Activated naive CD4-positive, alpha-beta T cell treated with anti-CD3 and anti-CD28 coated beads, Interleukin-2, amount 50 U/mL, for 16 hours (primary cell): ENCODE measurements around the gene KIF5A.

Experiments used
- DNase-seq: peaks from one replicate; pipeline ENCODE4 v3.0.0-alpha.2; 2020

KIF5A gene

DNA sequence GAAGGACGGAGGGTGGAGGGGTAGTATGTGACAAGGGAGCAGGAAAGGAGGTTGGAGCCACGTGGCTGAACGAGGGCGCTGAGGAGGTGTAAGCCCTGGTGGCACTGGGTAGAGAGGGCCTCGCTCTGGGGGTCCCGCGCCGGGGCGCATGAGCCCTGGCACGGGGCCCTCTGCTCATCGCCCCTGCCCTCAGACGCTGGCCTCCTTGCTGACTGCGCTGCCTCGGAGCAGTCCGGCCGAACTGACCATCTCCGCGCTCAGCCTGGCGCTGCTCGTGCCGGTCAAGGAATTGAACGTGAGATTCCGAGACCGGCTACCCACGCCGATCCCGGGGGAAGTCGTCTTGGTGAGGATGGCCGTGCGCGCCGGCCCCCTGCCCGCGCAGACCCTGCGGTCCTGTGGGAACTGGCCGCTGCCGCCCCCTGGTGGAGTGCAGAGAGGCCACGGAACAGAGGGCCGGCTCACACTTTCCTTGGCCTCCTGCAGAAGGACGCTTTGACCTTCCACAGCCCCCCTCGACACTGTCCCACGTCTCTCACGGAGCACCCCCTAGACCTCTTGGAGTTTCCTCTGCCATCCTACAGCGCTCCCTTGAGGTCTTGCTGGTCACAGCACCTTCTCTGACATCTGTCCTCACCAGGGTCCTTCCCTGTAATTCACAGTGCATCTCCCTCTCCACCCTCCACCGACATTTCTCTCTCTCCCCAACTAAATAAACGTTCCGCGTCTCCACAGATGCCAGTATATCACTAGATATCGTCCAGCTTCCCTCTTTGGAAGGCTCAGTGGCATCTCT lies 71.9 kb downstream of the KIF5A start:
- peak; percentile 68 for DNase-seq

DNA sequence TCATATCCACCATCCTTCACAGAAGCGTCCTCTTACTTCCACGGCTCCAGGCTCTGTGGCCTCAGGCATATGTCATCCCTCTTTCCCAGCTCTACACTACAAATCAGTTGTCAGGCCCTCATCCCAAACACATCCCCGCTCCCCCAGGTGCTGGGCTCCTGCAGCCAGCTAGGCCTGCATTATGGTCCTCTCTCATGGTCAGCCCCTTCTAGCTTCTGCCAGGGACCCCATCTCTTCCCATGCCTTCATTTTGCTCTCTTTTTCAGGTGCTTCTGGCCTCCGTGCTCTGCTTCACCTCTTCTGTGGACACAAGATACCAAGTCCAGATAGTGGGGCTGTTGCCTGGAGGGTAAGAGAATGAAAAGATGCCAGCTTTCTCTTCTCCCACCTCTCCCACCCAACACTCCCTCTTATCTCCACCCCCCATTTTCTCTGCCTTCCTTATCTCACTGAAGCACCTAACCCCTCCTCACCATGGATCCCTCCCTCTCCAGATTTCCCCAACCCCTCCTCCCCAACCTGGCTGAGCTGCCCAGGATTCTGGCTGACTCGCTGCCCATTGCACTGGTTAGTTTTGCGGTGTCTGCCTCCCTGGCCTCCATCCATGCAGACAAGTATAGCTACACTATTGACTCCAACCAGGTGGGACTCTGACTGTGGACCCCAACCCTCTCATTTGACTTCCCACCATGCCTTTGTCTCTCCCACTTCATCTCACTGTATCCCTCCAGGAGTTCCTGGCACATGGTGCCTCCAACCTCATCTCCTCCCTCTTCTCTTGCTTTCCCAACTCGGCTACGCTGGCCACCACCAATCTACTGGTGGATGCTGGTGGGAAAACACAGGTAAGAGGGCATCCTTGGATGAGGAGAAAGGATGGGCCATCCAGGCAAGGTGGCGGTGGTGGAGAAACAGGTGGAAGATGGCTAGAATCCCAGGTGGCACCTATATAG lies 72.7 kb downstream of the KIF5A start:
- no peak for DNase-seq

DNA sequence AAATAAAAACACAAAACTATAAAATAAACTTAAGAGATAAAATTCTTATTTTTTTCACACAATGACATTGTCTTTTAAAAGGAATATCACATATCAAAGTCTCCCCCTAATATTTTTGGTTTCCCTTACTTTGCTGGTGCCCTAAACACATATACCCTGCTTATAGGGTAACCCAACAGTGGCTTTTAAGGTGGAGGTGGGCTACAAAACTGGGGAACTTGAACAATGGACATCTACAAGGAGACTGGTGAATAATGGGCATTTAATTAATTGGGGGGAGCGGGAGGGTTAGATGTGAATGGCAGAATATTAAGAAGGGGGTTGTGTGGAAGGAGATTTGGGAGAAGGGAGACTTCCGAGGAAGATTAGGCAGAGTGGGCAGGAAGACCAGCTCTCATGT lies 73.5 kb downstream of the KIF5A start:
- no peak for DNase-seq

DNA sequence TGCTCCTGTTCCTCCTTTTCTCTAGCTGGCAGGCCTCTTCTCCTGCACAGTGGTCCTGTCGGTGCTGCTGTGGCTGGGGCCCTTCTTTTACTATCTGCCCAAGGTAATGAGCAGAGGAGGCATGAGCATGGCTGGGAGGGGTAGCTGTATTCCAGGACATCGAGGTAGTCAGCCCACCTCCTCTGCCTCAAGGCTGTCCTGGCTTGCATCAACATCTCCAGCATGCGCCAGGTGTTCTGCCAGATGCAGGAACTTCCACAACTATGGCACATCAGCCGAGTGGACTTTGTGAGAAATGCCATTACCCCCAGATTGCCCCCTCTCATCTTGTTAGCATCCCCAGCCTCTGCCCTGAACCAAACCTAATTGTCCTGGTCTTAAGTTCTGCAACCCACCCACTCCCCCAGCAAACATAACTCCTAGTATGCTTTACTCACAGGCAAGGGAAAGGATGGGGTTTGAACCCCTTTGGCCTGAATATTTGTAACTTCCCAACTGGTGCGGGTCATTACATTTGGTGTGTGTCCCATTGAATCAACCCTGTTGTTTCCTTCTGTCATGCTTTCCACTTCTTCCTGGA lies 74.1 kb downstream of the KIF5A start:
- no peak for DNase-seq

DNA sequence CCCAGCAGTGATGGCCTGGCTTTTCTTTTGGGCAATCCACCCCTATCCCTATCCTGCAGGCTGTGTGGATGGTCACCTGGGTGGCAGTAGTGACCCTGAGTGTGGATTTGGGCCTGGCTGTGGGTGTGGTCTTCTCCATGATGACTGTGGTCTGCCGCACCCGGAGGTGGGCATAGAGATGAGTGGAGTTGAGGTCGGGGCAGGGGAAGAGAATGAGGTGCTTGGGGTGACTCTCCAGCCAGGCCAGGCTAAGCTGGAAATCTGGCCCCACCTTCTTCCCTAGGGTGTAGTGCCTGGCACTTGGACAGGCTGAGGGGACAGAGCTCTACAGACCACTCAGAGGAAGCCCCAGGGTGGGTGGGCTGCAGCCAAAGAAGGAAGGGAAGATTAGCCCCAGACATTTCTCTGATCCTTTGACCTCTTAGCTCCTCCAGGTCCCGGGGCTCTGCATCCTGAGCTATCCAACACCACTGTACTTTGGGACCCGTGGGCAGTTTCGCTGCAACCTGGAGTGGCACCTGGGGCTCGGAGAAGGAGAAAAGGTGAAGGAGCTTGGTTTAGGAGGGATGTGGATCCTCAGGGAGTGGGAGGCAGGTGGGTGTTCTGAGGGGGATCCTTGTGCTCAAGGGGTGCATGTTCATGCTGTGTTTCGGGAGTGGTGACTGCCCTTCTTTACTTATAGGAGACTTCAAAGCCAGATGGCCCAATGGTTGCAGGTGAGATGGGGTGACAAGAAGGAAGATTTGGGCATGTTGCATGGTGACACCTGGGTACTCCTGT lies 74.8 kb downstream of the KIF5A start:
- DNase-seq: no peak

DNA sequence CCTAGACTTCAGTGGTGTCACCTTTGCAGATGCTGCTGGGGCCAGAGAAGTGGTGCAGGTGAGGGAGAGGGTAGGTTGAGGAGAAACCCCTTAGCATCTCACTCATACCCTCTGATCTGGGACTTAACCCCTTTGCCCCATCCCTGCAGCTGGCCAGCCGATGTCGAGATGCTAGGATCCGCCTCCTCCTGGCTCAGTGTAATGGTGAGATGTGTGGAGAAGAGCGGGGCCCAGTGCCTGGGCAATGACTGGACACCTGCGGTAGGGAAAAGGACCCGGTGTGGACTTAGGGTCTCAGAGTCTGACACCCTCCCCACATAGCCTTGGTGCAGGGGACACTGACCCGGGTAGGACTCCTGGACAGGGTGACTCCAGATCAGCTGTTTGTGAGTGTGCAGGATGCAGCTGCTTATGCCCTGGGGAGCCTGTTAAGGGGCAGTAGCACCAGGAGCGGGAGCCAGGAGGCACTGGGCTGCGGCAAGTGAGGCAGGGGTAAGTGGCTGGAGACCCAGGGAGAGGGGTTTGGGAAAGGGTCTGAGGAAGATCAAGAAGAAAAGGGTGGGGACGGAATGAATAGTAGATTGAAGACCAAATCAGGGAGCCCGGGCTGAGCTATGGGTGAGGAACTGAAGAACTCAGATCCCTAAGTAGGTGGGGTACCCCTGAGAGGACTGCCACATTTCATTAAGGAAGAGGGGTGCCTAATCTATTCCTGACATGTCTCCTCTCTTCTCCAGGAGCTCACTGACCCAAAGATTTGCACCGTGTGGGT lies 75.6 kb downstream of the KIF5A start:
- DNase-seq: no peak

DNA sequence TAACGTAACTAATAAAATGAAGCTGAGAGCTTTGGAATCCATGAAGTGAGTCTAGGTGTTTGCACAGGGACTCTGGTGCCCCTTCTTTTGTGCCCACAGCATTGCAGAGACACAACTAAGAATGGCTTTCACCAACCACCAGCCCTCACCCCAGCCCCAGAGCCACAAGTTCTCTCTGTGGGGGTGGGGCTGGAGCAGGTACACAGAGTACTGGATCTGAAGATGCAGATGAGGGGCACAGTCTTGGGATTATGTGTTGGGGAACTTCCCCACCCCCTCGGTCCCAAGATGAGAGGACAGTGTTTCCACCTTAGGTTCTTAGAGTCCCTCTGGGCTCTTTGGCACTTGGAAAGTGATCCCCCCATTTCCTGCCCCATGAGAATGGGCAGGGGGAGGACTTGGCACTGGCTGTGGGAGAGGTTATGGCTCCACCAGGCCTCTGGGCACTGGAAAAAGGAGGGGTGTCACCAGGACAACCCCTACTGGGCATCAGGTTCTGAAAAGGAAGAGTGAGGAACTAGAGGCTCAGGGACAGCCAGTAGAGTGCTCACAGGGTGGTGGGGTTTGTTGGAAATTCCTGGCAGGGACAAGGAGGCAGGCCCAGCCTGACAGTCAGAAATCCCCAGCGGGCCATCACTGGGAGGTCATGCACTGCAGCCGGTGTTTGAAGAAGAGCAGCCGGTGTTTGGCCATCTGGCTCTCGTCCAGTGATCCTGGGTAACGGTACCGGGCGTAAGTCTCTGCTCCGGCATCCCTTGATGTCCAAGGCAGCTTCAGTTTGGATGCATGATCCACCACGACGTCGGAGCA lies 76.5 kb downstream of the KIF5A start:
- no peak for DNase-seq

DNA sequence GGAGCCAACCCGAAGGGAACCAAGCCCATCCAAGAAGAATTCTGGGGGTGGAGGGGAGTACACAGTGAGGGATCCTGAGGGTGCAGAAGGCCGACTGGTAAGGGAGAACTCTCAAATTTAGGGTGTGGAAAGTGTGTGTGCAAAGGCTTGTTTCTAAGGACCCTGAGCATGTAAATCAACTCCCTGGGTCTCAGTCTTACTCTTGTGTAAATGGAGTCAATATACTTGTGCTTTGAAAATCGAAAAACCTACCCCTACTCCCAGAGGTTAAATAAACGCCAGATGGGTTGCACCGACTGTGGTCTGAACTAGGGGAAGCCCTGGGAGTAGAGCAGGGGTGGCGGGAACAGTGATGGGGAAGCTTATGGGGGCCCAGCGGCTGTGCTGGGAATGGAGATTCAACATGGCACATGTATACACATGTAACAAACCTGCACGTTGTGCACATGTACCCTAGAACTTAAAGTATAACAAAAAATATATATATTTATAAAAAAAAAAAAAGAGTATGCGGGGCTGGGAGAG lies 77.1 kb downstream of the KIF5A start:
- no peak for DNase-seq

DNA sequence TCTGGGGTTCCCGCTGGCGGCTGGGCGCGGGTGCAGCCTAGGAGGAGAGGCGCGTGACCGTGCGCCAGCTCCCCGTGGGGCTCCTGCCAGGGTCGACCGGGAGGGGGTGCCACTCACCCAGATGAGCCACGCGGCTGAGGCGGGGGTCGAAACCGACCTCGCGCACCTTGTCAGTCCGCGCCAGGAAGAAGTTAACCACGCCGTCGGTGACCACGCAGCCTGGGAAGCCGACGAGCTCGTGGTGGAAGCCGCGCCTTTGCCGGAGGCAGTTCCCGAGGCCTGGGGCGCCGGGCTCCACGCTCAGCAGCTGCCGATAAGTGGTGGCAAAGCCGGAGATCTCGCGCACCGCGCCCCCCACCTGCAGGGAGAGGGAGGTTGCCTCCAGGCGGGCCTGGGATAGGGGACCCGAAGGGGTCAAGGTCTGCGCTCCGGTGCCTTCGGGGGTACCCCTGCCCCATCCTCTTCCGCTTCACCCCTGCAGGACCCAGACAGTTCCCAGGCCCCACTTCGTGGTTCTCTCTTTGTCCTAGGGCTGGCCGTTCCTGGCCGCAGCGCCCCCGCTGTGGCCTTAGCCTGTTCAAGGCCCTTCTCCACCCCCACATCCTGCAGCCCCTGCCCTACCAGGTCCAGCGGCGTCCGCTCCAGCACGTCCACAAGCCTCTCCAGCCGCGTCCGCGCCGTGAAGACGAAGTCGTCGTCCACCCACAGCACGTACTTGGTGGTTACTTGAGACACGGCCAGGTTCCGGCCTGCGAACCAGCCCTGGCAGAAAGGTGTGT lies 77.8 kb downstream of the KIF5A start:
- DNase-seq: peak; percentile 38

DNA sequence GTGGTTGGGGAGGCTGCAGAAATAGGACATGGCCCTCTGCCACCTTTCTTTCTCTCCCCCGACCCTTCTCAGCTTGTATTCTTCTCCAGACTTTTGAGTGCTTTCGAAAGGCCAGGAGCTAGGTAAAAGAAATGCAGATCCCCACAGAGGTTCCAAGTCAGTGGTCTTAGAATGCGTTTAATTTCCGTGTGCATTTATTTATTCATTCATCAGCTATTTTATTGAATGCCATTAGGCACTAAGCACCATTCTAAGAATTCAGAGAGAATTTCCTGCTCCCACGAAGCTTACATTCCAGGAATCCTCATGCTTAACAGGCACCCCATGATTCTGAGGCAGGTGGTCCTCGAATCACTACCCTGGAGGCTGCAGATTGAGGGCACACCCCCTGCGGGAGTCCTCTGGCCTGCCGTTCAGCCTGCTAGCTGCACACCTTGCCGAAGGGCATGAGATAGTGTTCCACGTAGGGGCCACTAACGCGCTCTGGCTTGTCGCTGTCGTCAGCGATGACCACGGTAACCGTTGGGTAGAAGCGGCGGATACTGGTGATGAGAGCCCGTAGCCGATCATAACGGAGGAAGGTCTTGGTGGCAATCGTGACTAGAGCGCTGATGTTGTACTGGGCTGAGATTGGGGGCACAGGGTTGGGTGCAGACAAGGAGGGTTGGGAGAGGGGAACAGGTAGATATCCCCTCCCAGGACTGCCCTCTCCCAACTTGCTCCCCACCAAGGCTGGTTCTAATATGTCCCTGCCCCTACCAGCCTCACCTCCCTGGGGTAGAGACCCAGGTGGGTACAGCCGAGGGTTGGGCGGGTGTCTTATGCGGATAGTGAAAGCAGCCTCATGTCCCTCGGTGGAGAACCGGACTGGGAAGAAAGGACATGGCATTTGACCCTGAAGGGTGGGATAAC lies 78.7 kb downstream of the KIF5A start:
- no peak for DNase-seq

DNA sequence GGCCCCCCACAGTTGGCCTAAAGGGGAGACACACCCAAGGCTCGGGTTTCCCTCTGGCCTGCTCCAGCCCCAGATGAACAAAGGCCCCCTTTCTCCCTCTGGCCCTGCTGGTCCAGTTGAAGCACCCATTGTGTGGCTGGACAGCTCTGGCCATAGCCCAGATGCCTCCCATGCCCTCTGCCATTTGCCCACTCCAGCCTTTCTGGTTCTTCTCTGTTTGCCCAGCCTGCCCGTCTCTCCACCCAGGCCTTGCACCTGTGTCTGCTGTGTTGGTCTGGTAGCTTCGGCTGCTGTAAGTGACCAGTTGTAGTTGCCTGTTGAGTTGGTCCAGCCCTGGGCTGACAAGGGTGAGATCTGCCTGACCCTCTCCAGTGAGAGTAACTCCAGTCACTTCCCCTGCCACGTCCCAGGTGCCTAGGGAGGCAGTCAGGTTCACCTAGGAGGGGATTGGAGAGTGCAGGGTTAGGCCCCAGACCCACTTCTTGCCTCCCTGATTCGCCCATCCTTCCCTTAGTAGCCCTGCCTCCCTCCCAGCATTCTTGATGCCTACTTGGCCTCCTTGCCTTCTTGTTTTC lies 80.1 kb downstream of the KIF5A start:
- DNase-seq: no peak

DNA sequence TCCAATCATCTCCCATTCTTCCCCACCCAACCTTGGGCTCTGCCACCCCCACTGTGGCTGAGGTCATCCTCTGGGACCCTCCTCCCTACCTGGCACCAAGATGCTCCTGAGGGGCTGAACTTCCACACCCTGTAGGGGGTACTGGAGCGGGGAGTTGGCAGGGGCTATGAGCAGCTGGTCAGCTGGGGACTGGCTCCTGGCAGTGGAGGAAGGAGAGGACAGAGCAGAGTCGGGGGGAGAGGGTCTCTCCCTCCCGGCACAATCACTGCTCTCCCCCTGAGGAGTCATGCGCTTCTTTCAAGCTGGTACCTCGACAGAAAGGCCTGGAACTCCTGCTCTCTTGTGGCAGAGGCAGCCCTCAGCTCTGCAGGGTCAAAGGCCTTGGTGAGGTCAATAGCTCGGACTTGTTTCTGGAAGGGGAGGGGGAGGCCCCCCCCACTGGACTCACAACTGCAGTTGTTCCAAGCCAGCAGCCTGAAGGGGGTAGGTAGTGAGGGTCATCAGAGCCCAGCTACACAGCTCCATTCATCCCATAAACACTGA lies 81.1 kb downstream of the KIF5A start:
- DNase-seq: no peak

DNA sequence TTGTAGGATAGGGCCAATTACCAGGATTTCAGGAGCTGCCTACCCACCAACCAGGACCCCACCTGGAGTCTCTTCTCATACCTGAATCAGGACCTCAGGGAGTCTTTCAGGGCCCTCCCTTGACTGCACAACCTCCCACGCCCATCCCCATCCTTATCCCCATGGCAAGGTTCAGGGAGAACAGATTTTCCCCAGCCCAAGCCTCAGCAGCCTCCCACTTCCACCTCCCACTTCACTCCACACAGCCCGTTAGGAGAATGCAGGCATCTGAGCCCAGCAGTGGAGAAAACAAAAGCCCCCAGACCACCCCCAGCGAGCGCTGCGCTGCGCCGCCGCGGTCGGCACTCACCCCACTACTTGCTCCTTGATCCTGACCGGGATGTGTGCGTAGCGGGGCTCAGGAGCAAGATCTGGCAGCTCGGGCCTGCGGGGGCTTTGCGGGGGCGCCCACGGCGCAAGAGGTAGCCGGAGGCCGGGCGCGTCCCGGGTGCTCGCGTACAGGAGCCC lies 81.8 kb downstream of the KIF5A start:
- no peak for DNase-seq

DNA sequence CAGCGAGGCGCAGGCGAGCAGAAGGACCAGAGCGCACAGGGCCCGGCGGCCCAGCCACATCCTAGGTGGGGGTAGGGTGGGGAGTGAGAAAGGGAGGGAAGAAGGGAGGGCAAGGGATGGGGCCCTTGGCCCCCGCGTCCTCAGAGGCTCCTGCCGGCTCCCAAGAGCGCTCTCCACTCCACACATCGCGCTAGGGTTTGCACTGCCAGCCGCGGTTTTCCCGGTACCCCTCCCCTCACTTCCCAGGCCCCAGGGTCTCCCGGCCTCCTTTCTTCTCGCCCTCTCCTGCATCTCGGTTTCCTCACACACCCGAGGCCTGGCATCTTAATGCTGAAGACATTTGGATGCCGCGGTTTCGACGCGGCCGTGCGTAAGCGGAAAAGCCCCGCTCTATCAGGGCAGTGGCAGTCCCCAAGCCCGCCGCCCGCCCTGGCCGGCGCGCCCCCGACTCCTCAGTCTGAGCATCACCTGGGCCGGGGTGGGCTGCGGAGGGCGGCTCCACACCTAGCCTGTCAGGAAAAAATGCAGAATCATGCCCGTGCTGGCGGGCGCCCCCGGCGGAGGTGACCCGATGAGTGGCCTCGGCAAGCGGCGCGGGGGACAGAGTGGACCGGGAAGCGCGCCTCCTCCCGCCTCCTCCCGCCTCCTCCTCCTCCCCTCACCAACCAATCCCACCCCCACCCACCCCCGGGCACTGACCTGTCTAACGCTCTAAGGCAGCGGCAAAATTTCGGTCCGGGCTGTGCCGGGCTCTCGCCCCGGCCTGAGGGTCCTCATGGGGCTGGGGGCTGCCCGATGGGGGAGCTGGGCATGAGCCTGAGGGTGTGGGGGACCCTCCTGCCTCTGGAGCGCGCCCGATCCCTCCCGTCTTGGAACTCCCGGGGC lies 82.5 kb downstream of the KIF5A start:
- DNase-seq: peak; percentile 36

DNA sequence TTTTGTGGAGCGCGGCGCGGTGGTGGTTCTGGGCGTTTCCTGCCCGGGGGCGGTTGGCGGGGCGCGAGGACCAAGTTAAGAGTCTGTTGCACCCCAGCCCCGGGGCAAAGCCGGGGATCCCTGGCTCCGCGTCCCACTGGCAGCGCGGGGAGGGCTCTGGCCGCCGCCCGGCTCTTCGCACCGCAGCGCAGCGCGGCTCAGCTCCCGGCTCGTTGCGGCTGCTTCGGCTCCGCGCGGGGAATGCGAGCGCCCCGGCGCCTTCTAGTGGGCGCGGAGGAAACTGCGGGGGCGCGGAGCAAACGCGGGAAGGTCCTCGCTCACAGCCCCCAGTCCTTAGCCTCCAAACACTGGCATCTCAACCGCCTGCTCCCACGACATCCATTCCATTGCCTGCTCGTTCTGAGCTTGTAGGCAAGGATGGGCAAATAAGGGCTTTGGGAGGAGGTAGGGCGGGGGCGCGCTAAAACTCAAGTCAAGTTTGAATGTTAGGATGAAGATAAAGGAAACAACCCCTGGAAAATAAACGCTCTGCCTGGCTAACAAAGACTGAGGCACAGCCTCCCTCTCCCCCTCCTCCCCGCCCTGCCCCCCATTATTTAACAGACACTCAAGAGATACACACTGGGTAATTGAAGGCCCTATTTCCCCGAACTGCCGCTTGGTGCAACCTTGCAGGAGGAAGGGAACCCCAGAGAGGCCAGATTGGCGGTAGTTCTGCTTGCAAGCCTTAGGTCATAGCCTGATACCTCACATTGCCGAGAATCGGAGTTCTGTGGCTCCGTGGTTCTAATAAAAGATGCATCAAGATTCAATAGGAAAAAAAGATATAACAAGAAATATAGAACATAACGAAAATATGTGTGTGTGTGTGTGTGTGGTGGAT lies 83.4 kb downstream of the KIF5A start, which contains the start of gene B4GALNT1:
TSS of gene B4GALNT1 (minus strand) at position 244 of the 883 bp plus-strand sequence. CDS start 1,069 bp downstream, outside the sequence.
- peak; percentile 75 for DNase-seq
